COLO668 (cell line): ENCODE results near the gene CTSK.

Experiments used
- DNase-seq: peaks from one replicate; lab custom pipeline; 2025; ENCODE audit not compliant: unreplicated experiment; lab: John Stamatoyannopoulos, UW

Gene CTSK

DNA sequence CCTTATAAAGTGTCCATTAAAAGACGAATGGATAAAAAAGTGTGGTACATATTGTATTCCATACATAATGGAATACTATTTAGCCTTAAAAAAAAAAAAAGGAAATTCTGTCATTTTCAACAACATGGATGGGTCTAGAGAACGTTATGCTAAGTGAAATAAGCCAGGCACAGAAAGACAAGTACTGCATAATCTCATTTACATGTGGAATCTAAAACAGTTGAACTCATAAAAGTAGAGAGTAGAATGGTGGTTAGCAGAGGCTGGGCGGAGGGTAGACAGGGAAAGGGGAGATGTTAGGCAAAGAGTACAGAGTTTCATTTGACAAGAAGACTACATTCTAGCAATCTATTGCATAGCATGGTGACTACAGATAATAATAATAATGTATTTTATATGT lies 45.0 kb downstream of the CTSK start:
- DNase-seq, result no peak

DNA sequence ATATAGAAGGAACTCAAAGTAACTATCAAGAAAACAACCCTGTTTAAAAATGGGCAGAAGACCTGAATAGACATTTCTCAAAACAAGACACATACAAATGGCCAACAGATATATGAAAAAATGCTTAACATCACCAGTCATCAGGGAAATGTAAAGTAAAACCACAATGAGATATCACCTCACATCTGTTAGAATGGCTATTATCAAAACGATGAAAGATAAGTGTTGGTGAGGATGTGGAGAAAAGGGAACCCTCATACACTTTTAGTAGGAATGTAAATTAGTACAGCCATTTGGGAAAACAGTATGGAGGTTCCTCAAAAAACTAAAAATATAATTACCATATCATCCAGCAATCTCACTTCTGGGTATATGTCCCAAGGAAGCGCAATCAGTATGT lies 45.5 kb downstream of the CTSK start:
- DNase-seq, result no peak

DNA sequence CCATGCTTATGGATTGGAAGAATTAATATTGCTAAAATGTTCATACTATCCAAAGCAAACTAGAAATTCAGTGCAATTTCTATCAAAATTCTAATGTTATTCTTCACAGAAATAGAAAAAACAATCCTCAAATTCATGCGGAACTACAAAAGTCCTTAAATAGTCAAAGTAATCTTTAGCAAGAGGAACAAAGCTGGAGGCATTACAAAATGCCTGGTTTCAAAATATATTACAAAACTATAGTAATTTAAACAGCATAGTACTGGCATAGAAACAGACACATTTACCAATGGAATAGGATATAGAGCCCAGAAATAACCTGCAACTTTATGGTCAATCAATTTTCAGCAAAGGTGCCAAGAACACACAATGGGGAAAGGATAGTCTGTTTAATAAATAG lies 46.3 kb downstream of the CTSK start:
- DNase-seq, result no peak

DNA sequence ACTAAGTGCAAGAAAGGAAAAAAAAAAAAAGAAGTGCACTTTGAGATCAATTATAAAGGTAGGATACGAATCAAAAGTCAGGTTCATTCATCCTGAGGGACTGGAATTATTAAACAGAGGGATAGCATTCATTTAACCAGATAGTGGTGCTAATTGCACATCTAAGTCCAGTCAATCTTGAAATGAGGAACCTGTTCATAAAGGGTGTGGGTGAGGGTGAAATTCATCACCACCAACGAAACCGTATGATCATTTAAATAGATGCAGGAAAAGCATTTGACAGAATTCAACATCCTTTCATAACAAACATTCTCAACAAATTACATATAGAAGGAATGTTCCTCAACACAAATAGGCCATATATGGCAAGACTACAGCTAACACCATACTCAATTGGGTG lies 48.0 kb downstream of the CTSK start:
- no peak for DNase-seq

DNA sequence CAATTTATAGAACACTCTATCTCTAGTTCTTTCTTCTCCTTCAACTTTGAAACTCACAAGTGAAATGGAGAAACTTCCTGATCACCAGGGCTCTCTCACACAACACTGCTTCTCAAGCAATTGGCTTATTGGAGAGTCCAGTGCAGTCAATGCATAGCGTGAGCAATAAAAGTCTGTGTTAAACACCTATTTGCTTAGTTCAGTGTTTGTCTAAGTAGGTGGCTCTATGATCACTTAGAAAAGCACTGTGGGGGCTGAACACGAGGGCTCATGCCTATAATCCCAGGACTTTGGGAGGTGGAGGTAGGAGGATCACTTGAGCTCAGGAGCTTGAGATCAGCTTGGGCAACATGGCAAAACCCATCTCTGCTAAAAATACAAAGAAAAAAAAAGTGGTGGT lies 54.6 kb downstream of the CTSK start:
- DNase-seq, result no peak

DNA sequence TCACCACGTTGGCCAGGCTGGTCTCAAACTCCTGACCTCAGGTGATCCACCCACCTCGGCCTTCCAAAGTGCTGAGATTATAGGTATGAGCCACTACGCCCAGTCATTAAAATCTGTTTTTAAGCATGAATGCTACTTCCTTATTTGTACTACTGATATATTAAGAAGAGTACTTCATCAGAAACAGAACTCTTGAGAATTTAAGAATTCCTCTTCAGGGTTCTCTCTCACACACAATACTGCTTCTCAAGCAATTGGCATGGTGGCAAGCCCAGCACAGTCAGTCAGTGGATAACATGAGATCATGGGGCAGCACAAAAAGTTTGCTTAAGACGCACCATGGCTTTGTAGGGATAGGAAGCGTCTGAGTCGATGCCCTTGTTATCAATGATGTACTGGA lies 56.6 kb downstream of the CTSK start:
- no peak for DNase-seq

DNA sequence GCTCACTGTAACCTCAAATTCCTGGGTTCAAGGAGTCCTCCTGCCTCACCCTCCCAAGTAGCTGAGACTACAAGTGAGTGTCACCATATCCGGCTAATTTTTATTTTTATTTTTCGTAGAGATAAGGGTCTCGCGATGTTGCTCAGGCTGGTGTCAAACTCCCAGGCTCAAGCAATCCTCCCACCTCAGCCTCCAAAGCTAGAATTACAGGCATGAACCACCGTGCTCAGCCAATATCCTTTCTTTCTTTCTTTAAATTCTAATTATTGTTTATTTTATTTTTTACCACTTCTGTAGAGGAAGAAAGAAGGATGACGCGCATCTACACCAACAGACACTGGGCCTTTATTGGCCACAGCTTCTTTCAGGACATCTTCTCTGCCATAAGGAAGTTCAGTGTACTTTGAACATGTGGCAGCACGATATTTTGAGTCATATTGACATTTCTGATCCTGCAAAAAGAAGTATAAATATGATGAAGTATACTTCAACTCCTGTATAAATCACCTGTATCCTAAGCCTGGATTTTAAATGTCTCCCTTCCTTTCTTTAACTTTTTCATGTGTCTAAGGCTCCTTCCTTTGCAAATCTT lies 58.2 kb downstream of the CTSK start:
- no peak for DNase-seq

DNA sequence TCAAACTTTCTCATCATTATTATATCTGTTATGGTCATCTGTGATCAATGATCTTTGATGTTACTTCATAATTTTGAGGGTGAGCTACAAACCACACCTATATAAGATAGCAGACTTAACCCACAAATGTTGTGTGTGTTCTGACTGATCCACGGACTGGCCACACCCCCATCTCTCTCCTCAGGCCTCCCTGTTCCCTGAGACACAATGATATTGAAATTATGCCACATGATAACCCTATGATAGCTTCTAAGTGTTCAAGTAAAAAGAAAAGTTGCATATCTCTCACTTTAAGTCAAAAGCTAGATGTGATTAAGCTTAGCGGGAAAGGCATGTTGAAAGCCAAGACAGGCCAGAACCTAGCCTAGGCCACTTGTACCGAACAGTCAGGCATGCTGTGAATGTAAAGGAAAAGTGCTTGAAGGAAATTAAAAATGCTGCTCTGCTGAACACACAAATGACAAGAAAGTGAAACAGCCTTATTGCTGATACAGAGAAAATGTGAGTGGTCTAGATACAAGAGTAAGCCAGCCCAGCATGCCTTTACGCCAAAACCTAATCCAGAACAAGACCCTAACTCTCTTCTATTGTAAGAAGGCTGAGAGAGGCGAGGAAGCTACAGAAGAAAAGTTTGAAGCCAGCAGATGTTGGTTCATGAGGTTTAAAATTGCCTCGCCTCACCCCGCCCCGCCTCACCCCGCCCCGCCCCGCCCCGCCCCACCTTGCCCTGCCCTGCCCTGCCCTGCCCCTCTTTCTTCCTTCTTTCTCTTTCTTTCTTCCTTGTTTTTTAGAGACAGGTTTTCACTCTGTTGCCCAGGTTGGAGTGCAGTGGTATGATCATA lies 59.0 kb downstream of the CTSK start:
- no peak for DNase-seq
